T47D (cell line): ENCODE measurements around the gene PLIN4.

ENCODE experiments used
- DNase-seq, 2 experiments: peaks; one replicate each; pipeline versions ENCODE4 v3.0.0 to v3.0.0-alpha.2; 2011 to 2012; ENCODE audit warnings: low read depth in 1 of 2, low spot score in 1 of 2
- JUND ChIP-seq: IDR thresholded peaks from 2 replicates; pipeline ENCODE4 v1.6.1; 2012; ENCODE audit warnings: low read depth
- in situ Hi-C: cut with HindIII; loops from 2 replicates; pipeline ENCODE4 v1.10.0; 2016; ENCODE audit warnings: low sequenced_read_pairs, low pct_unique_long_range_greater_than_20kb

The PLIN4 gene

DNA sequence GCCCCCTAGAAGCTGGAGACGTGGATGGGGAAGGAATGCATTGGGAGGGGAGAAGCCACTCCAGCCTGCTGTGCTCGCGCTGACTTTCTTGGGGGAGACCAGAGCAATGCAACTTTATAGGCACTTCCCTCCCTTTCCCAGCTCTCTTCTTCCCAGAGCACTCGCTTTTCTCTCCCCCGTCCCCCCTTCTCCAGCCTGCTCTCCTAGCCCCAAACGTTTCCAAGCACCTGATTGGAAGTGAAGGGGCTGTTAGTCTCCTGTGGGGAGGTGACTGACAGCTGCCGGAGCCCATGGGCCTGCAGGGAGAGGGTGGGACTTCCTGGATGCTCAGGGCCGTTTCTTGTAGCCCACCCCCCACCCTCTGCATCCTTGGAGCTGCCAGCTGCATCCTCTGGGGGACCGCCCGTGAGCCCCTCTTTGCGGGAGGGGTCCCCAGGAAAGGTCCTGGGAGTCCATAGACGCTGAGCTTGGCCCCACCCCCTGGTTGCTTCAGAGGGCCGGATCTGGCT is 43.7 kb downstream of the PLIN4 start:
- DNase-seq = peak; percentile 48 to 63
- TF ChIP-seq JUND = no peak
- in situ Hi-C loops = no loop called here

DNA sequence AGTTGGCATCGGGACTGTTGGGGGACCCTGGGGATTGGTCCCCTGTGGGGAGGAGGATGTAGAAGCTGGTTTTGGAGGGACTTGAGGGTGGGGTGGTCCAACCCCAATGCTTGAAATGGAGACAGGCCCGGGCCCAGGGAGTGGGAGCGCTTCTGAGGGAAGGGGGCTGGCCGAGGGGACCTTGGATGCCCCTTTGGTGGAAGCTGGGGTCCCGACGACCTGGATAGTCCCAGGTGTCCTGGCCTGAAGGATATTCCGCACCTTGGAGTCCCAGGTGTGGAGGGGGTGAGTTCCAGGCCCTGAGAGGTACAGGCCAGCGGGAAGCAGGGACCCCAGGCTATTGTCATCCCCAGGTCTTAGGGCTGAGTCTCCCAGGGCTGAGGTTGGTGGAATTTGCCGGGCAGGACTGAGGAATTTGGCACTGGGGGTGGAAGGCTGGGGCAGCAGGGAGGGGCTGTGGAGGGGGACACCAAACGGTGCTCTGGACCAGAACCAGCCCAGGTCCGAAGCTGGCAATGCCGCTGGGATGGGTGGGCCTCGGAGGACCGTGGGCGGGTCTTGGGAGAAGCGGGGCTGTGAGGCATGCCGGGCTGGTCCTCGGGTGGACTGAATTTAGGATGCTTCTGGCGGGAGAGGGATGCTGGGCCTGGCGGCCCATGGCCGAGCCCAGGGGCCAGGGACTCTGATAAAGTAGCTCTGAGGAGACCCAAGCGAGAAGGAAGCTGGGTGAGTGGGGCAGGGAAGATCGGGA is 44.3 kb downstream of the PLIN4 start:
- in situ Hi-C loops = no loop called here
- TF ChIP-seq JUND = no peak
- no peak for DNase-seq

DNA sequence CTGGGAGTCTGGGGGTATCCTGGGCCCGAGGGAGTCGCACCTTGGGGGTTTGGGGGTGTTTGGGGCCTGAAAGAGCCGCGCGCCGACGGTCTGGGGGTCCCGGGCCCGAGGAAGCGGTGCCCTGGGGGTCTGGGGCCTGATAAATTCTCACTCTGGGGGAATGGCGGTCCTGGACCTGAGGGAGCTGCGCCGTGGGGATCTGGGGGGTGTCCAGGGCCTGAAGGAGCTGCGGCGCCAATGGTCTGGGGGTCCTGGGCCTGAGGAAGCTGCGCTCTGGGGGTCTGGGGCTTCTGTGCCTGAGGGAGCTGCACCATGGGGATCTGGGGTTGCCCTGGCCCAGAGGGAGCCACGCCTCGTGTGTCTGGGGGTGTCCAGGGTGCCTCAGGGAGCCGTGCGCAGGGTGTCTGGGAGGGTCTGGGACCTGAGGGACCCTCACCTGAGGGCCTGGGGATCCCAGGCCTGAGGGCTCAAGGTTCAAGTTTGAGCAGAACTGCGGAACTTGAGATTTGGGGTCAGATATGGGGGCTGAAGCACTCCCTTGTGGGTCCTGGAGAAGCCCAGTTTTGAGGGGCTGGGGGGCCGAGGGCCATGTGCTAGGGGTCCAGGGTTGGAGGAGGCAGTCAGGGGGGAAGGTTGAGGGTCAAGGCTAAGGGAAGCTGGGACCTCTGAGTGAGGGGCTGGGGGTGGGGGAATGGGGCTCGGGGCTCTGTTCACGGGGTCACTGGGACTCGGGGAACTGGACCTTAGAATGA is 45.1 kb downstream of the PLIN4 start:
- no peak for DNase-seq
- in situ Hi-C loops = no loop called here
- TF ChIP-seq JUND = no peak

- no peak for TF ChIP-seq JUND
- in situ Hi-C loops = no loop called here
- no peak for DNase-seq
These were observed 45.9 kb downstream of the PLIN4 start, which contains the start of gene HDGFL2 for GRCh38 chr19:4472174-4472974. TSS of gene HDGFL2 (plus strand) at chr19:4472297. CDS start at chr19:4472351, 54 bp downstream.

GRCh38 chr19:4471403-4472173 is 46.7 kb downstream of the PLIN4 start:
- TF ChIP-seq JUND = no peak
- in situ Hi-C loops = no loop called here
- peak; percentile 99 to 100 for DNase-seq

DNA sequence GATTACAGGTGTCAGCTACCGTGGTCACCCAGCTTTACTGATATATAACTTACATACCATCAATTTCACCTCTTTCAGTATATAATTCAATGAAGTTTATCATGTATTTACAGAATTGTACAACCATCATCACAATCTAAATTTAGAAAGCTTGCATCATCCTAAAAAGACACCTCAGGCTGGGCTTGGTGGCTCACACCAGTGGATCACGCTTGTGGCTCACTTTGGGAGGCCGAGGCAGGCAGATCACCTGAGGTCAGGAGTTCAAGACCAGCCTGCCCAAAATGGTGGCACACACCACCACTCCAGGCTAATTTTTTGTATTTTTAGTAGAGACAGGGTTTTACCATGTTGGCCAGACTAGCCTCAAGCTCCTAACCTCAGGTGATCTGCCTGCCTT is 50.5 kb downstream of the PLIN4 start:
- TF ChIP-seq JUND = no peak
- no peak for DNase-seq
- in situ Hi-C loops = no loop called here

DNA sequence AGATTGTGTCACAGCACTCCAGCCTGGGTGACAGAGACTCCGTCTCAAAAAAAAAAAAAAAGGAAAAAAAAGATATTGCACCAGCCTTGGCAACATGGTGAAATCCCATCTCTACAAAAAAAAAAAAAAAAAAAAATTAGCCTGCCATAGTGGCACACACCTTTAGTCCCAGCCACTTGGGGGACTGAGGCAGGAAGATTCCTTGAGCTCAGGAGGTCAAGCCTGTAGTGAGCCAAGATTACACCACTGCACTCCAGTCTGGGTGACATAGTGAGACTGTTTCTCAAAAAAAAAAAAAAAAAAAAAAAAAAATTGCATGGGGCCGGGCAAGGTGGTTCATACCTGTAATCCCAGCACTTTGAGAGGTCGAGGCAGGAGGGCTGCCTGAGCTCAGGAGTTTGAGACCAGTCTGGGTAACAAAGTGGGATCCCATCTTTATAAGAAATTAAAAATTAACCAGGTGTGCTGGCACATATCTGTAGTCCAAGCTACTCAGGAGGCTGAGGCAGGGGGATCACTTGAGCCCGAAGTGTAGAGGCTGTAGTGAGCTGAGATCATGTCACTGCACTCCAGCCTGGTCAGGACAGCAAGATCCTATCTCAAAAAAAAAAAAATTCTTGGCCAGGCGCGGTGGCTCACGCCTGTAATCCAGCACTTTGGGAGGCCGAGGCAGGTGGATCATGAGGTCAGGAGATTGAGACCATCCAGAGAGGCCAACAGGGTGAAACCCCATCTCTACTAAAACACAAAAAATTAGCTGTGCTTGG is 53.3 kb downstream of the PLIN4 start:
- DNase-seq = no peak
- no peak for TF ChIP-seq JUND
- in situ Hi-C loops = no loop called here

DNA sequence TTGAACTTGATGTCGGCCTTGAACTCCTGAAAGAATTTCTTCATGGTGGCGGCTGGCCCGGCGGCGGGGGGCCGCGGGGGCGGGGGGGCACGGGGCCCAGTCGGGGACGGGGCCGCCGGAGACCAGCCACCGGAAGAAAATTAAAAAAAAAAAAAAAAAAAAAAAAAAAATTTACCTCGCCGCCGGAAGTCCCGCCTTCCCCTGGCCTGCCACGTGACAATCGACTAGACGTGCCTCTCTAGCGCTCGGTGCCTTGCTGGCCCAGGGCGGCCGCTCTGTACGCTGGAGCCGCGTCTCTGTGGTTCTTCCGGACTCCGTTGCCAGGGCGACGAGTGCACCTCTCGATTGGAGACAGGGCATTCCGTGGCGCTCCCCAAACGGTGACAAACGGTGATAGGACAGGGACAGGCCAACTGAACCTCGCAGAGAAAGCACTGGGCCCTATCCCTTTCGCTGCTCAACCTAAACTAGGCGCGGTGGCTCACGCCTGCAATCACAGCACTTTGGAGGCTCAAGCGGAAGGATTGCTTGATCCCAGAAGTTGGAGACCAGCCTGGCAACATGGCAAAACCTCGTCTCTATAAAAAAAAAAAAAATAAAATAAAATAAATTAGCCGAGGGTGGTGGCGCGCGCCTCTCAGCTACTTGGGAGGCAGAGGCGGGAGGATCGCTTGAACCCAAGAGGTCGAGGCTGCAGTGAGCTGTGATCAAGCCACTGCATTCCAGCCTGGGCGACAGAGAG is 60.5 kb downstream of the PLIN4 start, which contains the start of gene UBXN6:
Gene UBXN6, minus strand, starts transcription at position 141 of the 742 bp plus-strand sequence. Its CDS starts 97 bp downstream, at position 44.
- TF ChIP-seq JUND = no peak
- in situ Hi-C loops = no loop called here
- peak; percentile 90 to 98 for DNase-seq

DNA sequence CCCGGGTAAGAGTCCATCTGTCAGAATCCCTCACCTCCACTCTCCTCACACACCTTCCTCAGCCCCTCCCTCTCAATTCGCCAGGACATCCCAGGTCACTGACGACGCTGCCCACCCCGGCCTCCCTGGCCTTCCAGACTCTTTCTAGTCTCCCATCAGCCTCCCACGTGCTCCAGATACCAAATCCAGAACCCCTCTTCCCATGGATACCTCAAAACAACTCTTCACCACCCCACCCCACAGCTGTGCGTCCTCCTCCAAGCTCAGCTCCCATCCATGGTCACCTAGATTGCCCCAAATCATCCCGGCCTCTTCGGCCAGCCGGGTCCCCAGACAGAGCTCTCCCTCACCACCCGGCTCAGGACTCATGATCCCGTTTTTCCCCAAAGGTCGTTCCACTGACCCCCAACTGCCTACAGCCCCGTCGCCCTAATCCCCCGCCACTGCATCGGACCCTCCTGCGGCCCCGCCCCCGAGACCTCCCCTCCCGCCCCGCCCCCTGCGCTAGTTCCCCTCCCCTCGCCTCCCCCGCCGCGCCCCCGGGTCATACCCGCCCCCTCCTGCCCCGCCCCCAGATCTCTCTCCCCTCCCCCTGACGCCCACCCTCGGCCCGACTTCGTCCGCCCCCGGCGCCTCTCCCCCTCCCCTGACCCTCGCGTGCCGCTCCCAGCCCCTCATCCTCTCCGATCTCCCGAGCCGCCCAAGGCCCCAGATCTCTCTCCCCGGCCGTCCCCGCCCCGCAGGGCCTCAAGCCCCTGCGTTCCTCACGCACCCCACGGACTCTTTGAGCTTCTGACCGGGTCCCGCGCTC is 61.2 kb downstream of the PLIN4 start:
- no peak for TF ChIP-seq JUND
- no peak for DNase-seq
- in situ Hi-C loops = no loop called here

DNA sequence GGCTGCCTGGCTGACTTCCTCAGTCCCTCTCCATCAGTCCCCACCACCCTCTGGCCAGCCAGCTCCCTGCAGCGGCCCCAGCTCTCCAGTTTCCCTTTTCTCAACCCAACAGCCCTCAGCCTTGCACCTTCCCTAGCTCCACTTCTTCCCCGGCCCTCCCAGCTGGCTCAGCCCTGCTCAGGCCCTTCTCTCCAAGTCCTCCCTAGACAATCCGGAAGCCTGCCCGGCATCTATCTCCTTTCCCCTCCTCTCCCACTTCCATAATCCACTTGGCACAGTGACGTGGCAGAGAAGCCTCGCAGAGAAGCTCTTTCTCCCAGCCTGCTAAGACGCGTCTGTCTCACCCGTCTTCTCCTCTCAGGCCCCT is 61.8 kb downstream of the PLIN4 start:
- in situ Hi-C loops = no loop called here
- TF ChIP-seq JUND = no peak

More for the DNA sequence above, 61.8 kb downstream of the PLIN4 start:
- no peak for DNase-seq
